Endothelial cell of umbilical vein (primary cell): ENCODE data around the gene CLIC6.

Experiments
- CTCF ChIP-seq, 2 donors: IDR thresholded peaks; 1 replicate in 1 of 2; 2 replicates in 1 of 2; pipeline ENCODE4 v1.5.1; 2011; ENCODE audit warnings: low read length in 2 of 2, mild to moderate bottlenecking in 2 of 2, moderate library complexity in 2 of 2, control low read depth in 1 of 2, inconsistent platforms in 1 of 2, low read depth in 1 of 2; ENCODE audit not compliant: insufficient read depth in 1 of 2; ENCODE audit errors: extremely low read depth in 1 of 2
- FOS ChIP-seq: IDR thresholded peaks from 2 replicates; pipeline ENCODE4 v1.6.1; 2011; ENCODE audit warnings: mild to moderate bottlenecking, low read length, moderate library complexity, borderline replicate concordance; ENCODE audit not compliant: insufficient read depth
- POLR2AphosphoS5 ChIP-seq: IDR thresholded peaks from 2 replicates; pipeline ENCODE4 v1.6.1; 2012; ENCODE audit warnings: low read depth, mild to moderate bottlenecking, control low read depth, low read length, moderate library complexity; ENCODE audit not compliant: insufficient read depth

GRCh38 chr21:34761758-34762330 lies 93.0 kb downstream of the CLIC6 start:
- TF ChIP-seq FOS (no peak), CTCF (IDR thresholded peaks at IDR 0.05; ENCODE audit: extremely low read depth in 1 of 2, insufficient read depth in 1 of 2, low read depth in 1 of 2, low read length in 2 of 2) (no peak), POLR2AphosphoS5 (no peak)
